B cell (primary cell): ENCODE measurements around the gene SDK1.

Experiments used
- CTCF ChIP-seq: fragments of 200-600 bp; IDR thresholded peaks from one replicate; pipeline ENCODE4 v1.8.0; 2022; ENCODE audit warnings: antibody characterized with exemption, mild to moderate bottlenecking
- EZH2 ChIP-seq: IDR thresholded peaks from 2 replicates; pipeline ENCODE4 v1.6.1; 2012; ENCODE audit warnings: borderline replicate concordance, low read depth, mild to moderate bottlenecking, moderate library complexity, low read length; ENCODE audit not compliant: insufficient read depth, poor library complexity, severe bottlenecking

GRCh38 chr7:3501671-3502070 is 200.6 kb downstream of the SDK1 start:
- TF ChIP-seq CTCF (no peak), EZH2 (no peak)
